Right atrium auricular region (tissue), 2 donors: Measurements from ENCODE around the gene NACC2. TPM values are rescaled to one million over a fixed set of nuclear protein-coding genes. Genes with fewer than 3 reads are reported as not detected.

ENCODE experiments used
- DNase-seq: peaks from one replicate; pipeline ENCODE4 v3.0.0-alpha.2; 2019; ENCODE audit warnings: low spot score
- H3K27ac ChIP-seq, 2 donors: fragments of 200-600 bp; sonication (generic); 1 replicate in 1 of 2; 2 replicates in 1 of 2; pipeline ENCODE4 v1.5.1; 2016 to 2019
- H3K27me3 ChIP-seq, 2 donors: fragments of 200-600 bp; sonication (generic); one replicate each; pipeline versions ENCODE4 v1.5.1 to v1.6.0; 2017 to 2019
- H3K36me3 ChIP-seq: fragments of 200-600 bp; sonication (generic); one replicate; pipeline ENCODE4 v1.5.1; 2016
- H3K4me1 ChIP-seq, 2 donors: fragments of 200-600 bp; sonication (generic); one replicate each; pipeline versions ENCODE4 v1.5.1 to v1.6.0; 2017 to 2019
- H3K4me3 ChIP-seq, 2 donors: fragments of 200-600 bp; sonication (generic); 1 replicate in 1 of 2; 2 replicates in 1 of 2; pipeline ENCODE4 v1.5.1; 2017 to 2019; ENCODE audit warnings: mild to moderate bottlenecking in 1 of 2, moderate library complexity in 1 of 2
- H3K9me3 ChIP-seq, 2 donors: fragments of 200-600 bp; sonication (generic); one replicate each; pipeline ENCODE4 v1.5.1; 2019
- CTCF ChIP-seq, 2 donors: fragments of 200-600 bp; sonication (generic); IDR thresholded peaks; one replicate each; pipeline ENCODE4 v1.5.1; 2019; ENCODE audit warnings: antibody characterized with exemption in 2 of 2
- total RNA-seq, 2 donors: library from RNA; depleted of rRNA; stranded (reverse); fragments of >200 nt; gene quantifications; one replicate each; pipeline ENCODE4 v1.1.0, GENCODE V29; 2016

Gene NACC2
- total RNA-seq, 2 donors from 2014 or later, result 49.1 to 55.5 TPM

- peaks cover 15% of the 10 kb centered on the region for H3K36me3 ChIP-seq
- H3K9me3 ChIP-seq, result no peaks in the 10 kb centered on the region
- no peak overlapping the region for H3K4me3 ChIP-seq
- H3K27ac ChIP-seq, result peak overlapping the region; percentile 40 to 60
- no peak for TF ChIP-seq CTCF (IDR thresholded peaks at IDR 0.05)
- no peaks in the 10 kb centered on the region for H3K27me3 ChIP-seq
- DNase-seq, result no peak
- H3K4me1 ChIP-seq, result peaks cover 0 to 65% of the 10 kb centered on the region in 2 donors
Measured at GRCh38 chr9:136053757-136054142, 41.3 kb downstream of the NACC2 start.

- Histone ChIP-seq H3K4me1 (peaks cover 0 to 65% of the 10 kb centered on the region in 2 donors), H3K27ac (peak overlapping the region; percentile 60 to 79), H3K36me3 (peaks cover 21% of the 10 kb centered on the region), H3K9me3 (no peaks in the 10 kb centered on the region), H3K27me3 (no peaks in the 10 kb centered on the region), H3K4me3 (peak overlapping the region; percentile 12 to 63)
- no peak for TF ChIP-seq CTCF (IDR thresholded peaks at IDR 0.05)
- DNase-seq, result no peak
Measured at GRCh38 chr9:136052991-136053756, 41.9 kb downstream of the NACC2 start.

- Histone ChIP-seq H3K4me3 (peak overlapping the region; percentile 12 to 63), H3K36me3 (peaks cover 21% of the 10 kb centered on the region), H3K27me3 (no peaks in the 10 kb centered on the region), H3K27ac (peak overlapping the region; percentile 60 to 79), H3K9me3 (no peaks in the 10 kb centered on the region), H3K4me1 (peaks cover 0 to 69% of the 10 kb centered on the region in 2 donors)
- no peak for TF ChIP-seq CTCF (IDR thresholded peaks at IDR 0.05)
- no peak for DNase-seq
Measured at GRCh38 chr9:136052472-136052880, 42.6 kb downstream of the NACC2 start.

GRCh38 chr9:136051837-136052471 is 43.1 kb downstream of the NACC2 start:
- Histone ChIP-seq H3K27me3 (no peaks in the 10 kb centered on the region), H3K4me1 (peaks cover 0 to 74% of the 10 kb centered on the region in 2 donors), H3K9me3 (no peaks in the 10 kb centered on the region), H3K36me3 (peaks cover 21% of the 10 kb centered on the region), H3K27ac (peak overlapping the region; percentile 60 to 79), H3K4me3 (peak overlapping the region; percentile 38 to 63)
- TF ChIP-seq CTCF (IDR thresholded peaks at IDR 0.05), result no peak
- peak; percentile 66 for DNase-seq

- peak; percentile 54 for DNase-seq
- TF ChIP-seq CTCF (IDR thresholded peaks at IDR 0.05), result no peak
Measured at GRCh38 chr9:136051453-136051836, 43.6 kb downstream of the NACC2 start.

More at GRCh38 chr9:136051453-136051836, 43.6 kb downstream of the NACC2 start:
- Histone ChIP-seq H3K4me1 (peaks cover 0 to 77% of the 10 kb centered on the region in 2 donors), H3K9me3 (no peaks in the 10 kb centered on the region), H3K4me3 (peak overlapping the region; percentile 38 to 63), H3K27me3 (no peaks in the 10 kb centered on the region), H3K36me3 (peaks cover 21% of the 10 kb centered on the region), H3K27ac (peak overlapping the region; percentile 60 to 79)
